ENCODE measurements around the gene LOXHD1. TPM values are rescaled to one million over a fixed set of nuclear protein-coding genes. Genes with fewer than 3 reads are reported as not detected.

The LOXHD1 gene
- total and polyA plus RNA-seq, 2 of the 13 experiments (the other 11 are each of a cell fraction or from before 2014, with no cell fraction given) = not detected

DNA sequence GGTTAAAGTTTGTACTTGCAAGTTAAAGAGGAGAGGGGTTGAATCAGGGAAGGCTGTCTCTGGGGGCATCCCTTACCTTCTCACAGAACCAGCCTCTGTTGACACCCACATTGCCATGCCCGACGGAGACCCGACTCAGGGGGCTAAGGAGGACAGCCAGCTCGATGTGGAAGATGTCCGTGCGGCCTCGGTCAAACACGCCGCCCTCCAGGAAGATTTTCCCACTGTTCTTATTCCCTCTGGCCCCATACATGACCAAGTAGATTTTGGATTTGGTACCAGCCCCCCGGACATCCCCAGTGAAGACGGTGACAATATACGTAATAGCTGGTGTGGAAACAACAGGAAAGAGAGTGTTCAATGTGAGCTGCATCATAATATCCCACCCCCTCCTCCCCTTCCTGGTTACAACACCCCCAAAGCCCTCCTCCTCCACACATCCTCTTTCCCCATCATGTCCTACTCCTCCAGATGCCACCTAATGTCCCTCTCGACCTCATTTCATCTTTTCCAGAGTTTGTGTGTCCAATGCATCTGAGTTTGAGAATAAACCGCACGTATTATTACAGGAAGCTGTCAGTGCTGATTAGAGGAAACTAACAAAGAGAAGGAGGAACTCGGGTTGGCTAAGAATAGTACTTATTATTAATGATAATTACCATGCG lies 55.7 kb downstream of the LOXHD1 start (continued):
- TF ChIP-seq ZFP62 (CRISPR knock-in tag; IDR thresholded peaks at IDR 0.05) = no peak
- TF ChIP-seq JDP2 (CRISPR knock-in tag; IDR thresholded peaks at IDR 0.05; ENCODE audit: borderline replicate concordance) = no peak
- no peak for TF ChIP-seq CCAR2 (optimal IDR thresholded peaks at IDR 0.05; ENCODE audit: low read depth, low read length)
- TF ChIP-seq KDM6A (CRISPR knock-in tag; IDR thresholded peaks at IDR 0.05; ENCODE audit: low read depth) = no peak
- TF ChIP-seq SKIL (CRISPR knock-in tag; IDR thresholded peaks at IDR 0.05; ENCODE audit: borderline replicate concordance) = no peak

DNA sequence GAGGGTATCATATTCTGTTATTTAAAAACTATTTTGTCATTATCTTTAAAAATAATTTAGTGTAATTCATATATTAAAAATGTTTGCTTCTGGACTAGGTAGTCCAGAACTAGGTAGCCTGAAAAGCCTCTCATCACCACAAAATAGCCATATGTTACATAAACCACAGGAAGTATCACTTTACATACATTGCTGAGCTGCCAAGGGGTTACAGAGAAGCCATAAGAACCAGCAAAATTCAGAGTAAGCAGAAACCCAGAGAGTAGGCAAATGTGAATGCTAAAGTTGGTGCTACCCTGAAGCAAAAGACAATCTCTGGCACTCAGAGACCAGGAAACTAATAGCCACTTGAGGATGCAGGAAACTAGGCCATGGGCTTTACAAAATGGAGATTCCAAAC lies 60.9 kb downstream of the LOXHD1 start:
- no peaks in the 10 kb centered on the region for H4K20me1 ChIP-seq (ENCODE audit: insufficient read depth, low read length)
- in situ Hi-C loops (cut with HindIII; ENCODE audit: extremely low pct_ligation_motif_present, low pct_unique_long_range_greater_than_20kb) (no loop called here), intact Hi-C loops (cut with micrococcal nuclease; ENCODE audit: unreplicated experiment) (no loop called here)
- H3K27ac ChIP-seq (ENCODE audit: extremely low read length, insufficient read depth, low read length) = no peak overlapping the region
- ChIA-PET POLR2A (no interaction called here), CTCF (ENCODE audit: low intra/inter-chr PET ratio, low total read pairs) (no interaction called here)
- H3K9me3 ChIP-seq (ENCODE audit: low read length) = no peaks in the 10 kb centered on the region
- no peaks in the 10 kb centered on the region for H3K79me2 ChIP-seq (ENCODE audit: insufficient read depth, low read length)
- DNase-seq (ENCODE audit: low spot score) (no peak), FAIRE-seq (no peak), ATAC-seq (no peak)
- no peaks in the 10 kb centered on the region for H3K36me3 ChIP-seq (replicated peaks in 1 of 2; ENCODE audit: control insufficient read depth in 1 of 2, insufficient read depth in 2 of 2, low read length in 2 of 2)
- no TSS peak for BruUV-seq (replicated peaks)
- no peaks in the 10 kb centered on the region for H3K4me1 ChIP-seq (ENCODE audit: insufficient read depth, low read length)
- peaks cover 0 to 3% of the 10 kb centered on the region in 2 experiments; a peak in 2 of 5 replicates for H3K27me3 ChIP-seq (ENCODE audit: control insufficient read depth in 1 of 2, insufficient read depth in 2 of 2, low read length in 2 of 2)
- H2AFZ ChIP-seq (ENCODE audit: low read length) = no peak overlapping the region
- no peak overlapping the region for H3K4me2 ChIP-seq (ENCODE audit: low read depth, low read length)
- H3K4me3 ChIP-seq (replicated peaks in 1 of 3; ENCODE audit: insufficient read depth in 1 of 3, low read depth in 2 of 3, low read length in 3 of 3) = no peak overlapping the region
- H3K9ac ChIP-seq (ENCODE audit: insufficient read depth, low read depth, low read length) = no peak overlapping the region
- TF ChIP-seq ZNF12 (CRISPR knock-in tag; IDR thresholded peaks at IDR 0.05) = no peak
- TF ChIP-seq ZNF564 (CRISPR knock-in tag; IDR thresholded peaks at IDR 0.05) = no peak
- TF ChIP-seq ZNF460 (CRISPR knock-in tag; IDR thresholded peaks at IDR 0.05; ENCODE audit: borderline replicate concordance) = no peak
- no peak for TF ChIP-seq MAF1 (CRISPR knock-in tag; IDR thresholded peaks at IDR 0.05; ENCODE audit: borderline replicate concordance)
- TF ChIP-seq WIZ (CRISPR knock-in tag; IDR thresholded peaks at IDR 0.05) = no peak
- no peak for TF ChIP-seq NFATC3 (CRISPR knock-in tag; IDR thresholded peaks at IDR 0.05)
- no peak for TF ChIP-seq ATF5 (CRISPR knock-in tag; IDR thresholded peaks at IDR 0.05; ENCODE audit: low read depth)
- TF ChIP-seq, protein P1, sequence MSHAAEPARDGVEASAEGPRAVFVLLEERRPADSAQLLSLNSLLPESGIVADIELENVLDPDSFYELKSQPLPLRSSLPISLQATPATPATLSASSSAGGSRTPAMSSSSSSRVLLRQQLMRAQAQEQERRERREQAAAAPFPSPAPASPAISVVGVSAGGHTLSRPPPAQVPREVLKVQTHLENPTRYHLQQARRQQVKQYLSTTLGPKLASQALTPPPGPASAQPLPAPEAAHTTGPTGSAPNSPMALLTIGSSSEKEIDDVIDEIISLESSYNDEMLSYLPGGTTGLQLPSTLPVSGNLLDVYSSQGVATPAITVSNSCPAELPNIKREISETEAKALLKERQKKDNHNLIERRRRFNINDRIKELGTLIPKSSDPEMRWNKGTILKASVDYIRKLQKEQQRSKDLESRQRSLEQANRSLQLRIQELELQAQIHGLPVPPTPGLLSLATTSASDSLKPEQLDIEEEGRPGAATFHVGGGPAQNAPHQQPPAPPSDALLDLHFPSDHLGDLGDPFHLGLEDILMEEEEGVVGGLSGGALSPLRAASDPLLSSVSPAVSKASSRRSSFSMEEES (CRISPR knock-in tag; IDR thresholded peaks at IDR 0.05) = no peak
- no peak for TF ChIP-seq ZNF569 (CRISPR knock-in tag; IDR thresholded peaks at IDR 0.05; ENCODE audit: borderline replicate concordance)
- TF ChIP-seq E2F2 (CRISPR knock-in tag; IDR thresholded peaks at IDR 0.05; ENCODE audit: borderline replicate concordance) = no peak
